Measurements from ENCODE around the gene ZNF816.
"Not testable (repeated sequence)": the region's sequence is repeated elsewhere in the genome, so short reads cannot be mapped to it uniquely, and the experiment has no call there.

ZNF816 gene

GRCh38 chr19:52923778-52924593, 38.7 kb downstream of the ZNF816 start:
- DNase-seq: no peak

GRCh38 chr19:52922841-52923777, 39.6 kb downstream of the ZNF816 start, which contains the start of gene ZNF888:
TSS of gene ZNF888 (minus strand) at chr19:52923428. CDS start at chr19:52917873, 5,555 bp downstream.
- DNase-seq: peak; percentile 67

- DNase-seq: no peak
These were observed 45.1 kb downstream of the ZNF816 start for GRCh38 chr19:52917531-52917930.

GRCh38 chr19:52910648-52911047, 52.0 kb downstream of the ZNF816 start:
- no peak for DNase-seq

GRCh38 chr19:52904052-52904780, 58.5 kb downstream of the ZNF816 start:
- not testable (repeated sequence) for DNase-seq

GRCh38 chr19:52901842-52902241, 60.8 kb downstream of the ZNF816 start:
- DNase-seq: no peak
